Smooth muscle cell (in vitro differentiated cells): ENCODE measurements around the gene ACO2. TPM values are rescaled to one million over a fixed set of nuclear protein-coding genes. Genes with fewer than 3 reads are reported as not detected.

Experiments
- DNase-seq: peaks from one replicate; lab custom pipeline; 2025; ENCODE audit not compliant: unreplicated experiment; lab: John Stamatoyannopoulos, UW
- H2AFZ ChIP-seq: fragments of 200-600 bp; sonication (generic); 2 replicates; pipeline ENCODE4 v1.6.0; 2016; ENCODE audit warnings: antibody characterized with exemption, low read depth, mild to moderate bottlenecking
- H3F3A ChIP-seq: fragments of 200-600 bp; sonication (generic); 2 replicates; pipeline ENCODE4 v1.6.0; 2017; ENCODE audit warnings: antibody characterized with exemption, low read depth
- H3K27ac ChIP-seq: fragments of 200-600 bp; sonication (generic); 2 replicates; pipeline ENCODE4 v1.5.1; 2016; ENCODE audit warnings: low read depth, mild to moderate bottlenecking
- H3K27me3 ChIP-seq: fragments of 200-600 bp; sonication (generic); 2 replicates; pipeline ENCODE4 v1.6.1; 2016; ENCODE audit warnings: low read depth, mild to moderate bottlenecking
- H3K36me3 ChIP-seq: fragments of 200-600 bp; sonication (generic); 2 replicates; pipeline ENCODE4 v1.5.1; 2016; ENCODE audit warnings: low read depth
- H3K4me1 ChIP-seq: fragments of 200-600 bp; sonication (generic); 2 replicates; pipeline ENCODE4 v1.5.1; 2016; ENCODE audit warnings: low read depth
- H3K4me2 ChIP-seq: fragments of 200-600 bp; sonication (generic); 2 replicates; pipeline ENCODE4 v1.6.0; 2016; ENCODE audit warnings: mild to moderate bottlenecking
- H3K4me3 ChIP-seq: fragments of 200-600 bp; sonication (generic); 2 replicates; pipeline ENCODE4 v1.5.1; 2016; ENCODE audit warnings: mild to moderate bottlenecking
- H3K79me2 ChIP-seq: fragments of 200-600 bp; sonication (generic); 2 replicates; pipeline ENCODE4 v1.6.0; 2016; ENCODE audit warnings: low read depth, mild to moderate bottlenecking
- H3K9ac ChIP-seq: fragments of 200-600 bp; sonication (generic); 2 replicates; pipeline ENCODE4 v1.6.0; 2016; ENCODE audit warnings: low read depth
- H3K9me3 ChIP-seq: fragments of 200-600 bp; sonication (generic); replicated peaks from 2 replicates; pipeline ENCODE4 v1.5.1; 2016; ENCODE audit warnings: low read depth
- H4K20me1 ChIP-seq: fragments of 200-600 bp; sonication (generic); 2 replicates; pipeline ENCODE4 v1.6.0; 2016; ENCODE audit warnings: low read depth
- CTCF ChIP-seq: fragments of 200-600 bp; sonication (generic); IDR thresholded peaks from 2 replicates; pipeline ENCODE4 v1.5.1; 2017; ENCODE audit warnings: borderline replicate concordance, mild to moderate bottlenecking, antibody characterized with exemption; ENCODE audit not compliant: insufficient read depth, poor library complexity, severe bottlenecking
- WGBS: methylation state at CpG from one replicate; pipeline ENCODE4 v1.1.7; 2016; ENCODE audit warnings: low lambda C conversion rate; 5-methylcytosine and 5-hydroxymethylcytosine counted together
- polyA plus RNA-seq: library from polyadenylated mRNA; unstranded; fragments of >200 nt; fragmentation: Nextera tagmentation; extraction: Ambion mirVana; gene quantifications from 2 replicates; pipeline ENCODE4 v1.2.1, GENCODE V29; 2016
- total RNA-seq: library from RNA; depleted of rRNA; stranded (reverse); fragments of >200 nt; gene quantifications from 2 replicates; pipeline ENCODE4 v1.2.3, GENCODE V29; 2014

The ACO2 gene
- total and polyA plus RNA-seq, 2 experiments from 2014 or later, result 33.0 to 72.1 TPM

- Histone ChIP-seq H3K79me2 (no peaks in the 10 kb centered on the region), H3K9ac (no peak overlapping the region), H3K9me3 (no peaks in the 10 kb centered on the region), H3K36me3 (no peaks in the 10 kb centered on the region), H3K4me2 (no peak overlapping the region), H3K4me1 (no peaks in the 10 kb centered on the region), H4K20me1 (peaks cover 33% of the 10 kb centered on the region), H2AFZ (no peak overlapping the region), H3K27ac (no peak overlapping the region), H3K4me3 (no peak overlapping the region), H3K27me3 (no peaks in the 10 kb centered on the region), H3F3A (no peaks in the 10 kb centered on the region)
- WGBS, result 98% methylated on average over 5 of the region's 5 CpGs
- TF ChIP-seq CTCF, result peak; percentile 4
- no peak for DNase-seq
These were observed 66.3 kb downstream of the ACO2 start for GRCh38 chr22:41535244-41535643.

DNA sequence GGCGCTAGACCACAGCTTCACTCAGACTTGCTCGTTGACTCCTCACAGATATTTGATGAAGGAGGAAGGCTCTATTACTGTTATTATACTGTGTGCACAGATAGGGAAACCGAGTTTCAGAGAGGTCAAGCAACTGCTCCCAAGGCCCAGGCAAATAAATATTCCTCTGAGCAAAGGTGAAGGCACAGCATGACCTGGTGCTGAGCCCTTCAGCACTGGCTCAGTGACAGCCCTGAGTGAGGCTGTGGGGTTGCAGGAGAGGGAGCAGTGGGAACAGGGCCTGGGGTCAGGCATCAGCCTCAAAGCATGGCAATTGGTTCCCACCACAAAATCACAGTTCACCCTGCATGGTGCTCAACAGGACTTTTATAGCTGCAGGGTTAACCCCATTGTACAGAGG is 68.3 kb downstream of the ACO2 start:
- DNase-seq, result no peak
- Histone ChIP-seq H3K36me3 (no peaks in the 10 kb centered on the region), H3F3A (no peaks in the 10 kb centered on the region), H3K4me3 (no peak overlapping the region), H3K9ac (no peak overlapping the region), H3K79me2 (peaks cover 10% of the 10 kb centered on the region), H2AFZ (no peak overlapping the region), H3K27me3 (no peaks in the 10 kb centered on the region), H3K27ac (no peak overlapping the region), H3K4me2 (no peak overlapping the region), H3K9me3 (no peaks in the 10 kb centered on the region), H4K20me1 (peaks cover 43% of the 10 kb centered on the region), H3K4me1 (no peaks in the 10 kb centered on the region)
- no peak for TF ChIP-seq CTCF
- 98% methylated on average over 3 of the region's 3 CpGs for WGBS

DNA sequence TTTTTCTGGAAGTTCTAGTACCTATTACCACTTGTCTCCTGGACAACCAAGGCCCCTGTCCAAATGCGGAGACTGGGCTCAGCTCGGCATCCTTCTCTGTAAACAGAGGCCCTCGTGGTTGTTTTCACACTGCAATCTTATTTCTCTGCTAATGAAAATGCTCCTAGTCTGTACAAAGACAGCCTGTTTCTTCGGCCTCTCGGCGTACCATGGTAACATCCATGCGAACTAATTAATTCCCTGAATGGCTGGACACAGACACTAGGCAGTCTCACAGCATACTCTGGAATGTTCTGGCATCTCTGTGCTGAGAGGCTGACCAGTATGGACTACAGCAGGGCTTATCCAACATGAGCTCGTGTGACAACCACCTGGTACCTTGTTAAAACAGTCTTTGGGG is 69.7 kb downstream of the ACO2 start:
- Histone ChIP-seq H3F3A (no peaks in the 10 kb centered on the region), H3K27ac (no peak overlapping the region), H3K4me3 (no peak overlapping the region), H4K20me1 (peaks cover 43% of the 10 kb centered on the region), H3K9ac (no peak overlapping the region), H3K27me3 (no peaks in the 10 kb centered on the region), H3K79me2 (peaks cover 24% of the 10 kb centered on the region), H2AFZ (no peak overlapping the region), H3K4me1 (peaks cover 7% of the 10 kb centered on the region), H3K4me2 (no peak overlapping the region), H3K9me3 (no peaks in the 10 kb centered on the region), H3K36me3 (no peaks in the 10 kb centered on the region)
- DNase-seq, result no peak
- 96% methylated on average over 8 of the region's 8 CpGs for WGBS
- no peak for TF ChIP-seq CTCF

GRCh38 chr22:41539146-41540005 is 70.5 kb downstream of the ACO2 start:
- WGBS, result 87% methylated on average over 13 of the region's 13 CpGs

More at GRCh38 chr22:41539146-41540005, 70.5 kb downstream of the ACO2 start:
- Histone ChIP-seq H3K27ac (no peak overlapping the region), H3K79me2 (peaks cover 27% of the 10 kb centered on the region), H3K27me3 (no peaks in the 10 kb centered on the region), H3K9ac (no peak overlapping the region), H3F3A (no peaks in the 10 kb centered on the region), H3K4me1 (peaks cover 7% of the 10 kb centered on the region), H3K36me3 (no peaks in the 10 kb centered on the region), H4K20me1 (peaks cover 36% of the 10 kb centered on the region), H3K9me3 (no peaks in the 10 kb centered on the region), H3K4me2 (no peak overlapping the region), H2AFZ (no peak overlapping the region), H3K4me3 (no peak overlapping the region)
- DNase-seq, result no peak
- no peak for TF ChIP-seq CTCF
